ENCODE results near the gene ENPP3. TPM values are rescaled to one million over a fixed set of nuclear protein-coding genes. Genes with fewer than 3 reads are reported as not detected.

Gene ENPP3
- total and polyA plus RNA-seq, 3 donors from 2014 or later, result 1.6 to 3.3 (median 2.8) TPM

- no peak overlapping the region for H3K4me3 ChIP-seq
- H3K4me1 ChIP-seq, result no peaks in the 10 kb centered on the region
- no peaks in the 10 kb centered on the region for H3K27me3 ChIP-seq
- TF ChIP-seq POLR2A (IDR thresholded peaks at IDR 0.05) (no peak), CTCF (IDR thresholded peaks at IDR 0.05) (no peak)
- no peak for DNase-seq
- intact Hi-C loops (cut with DNase I; ENCODE audit: low total_unique reads), result no loop called here
- no peaks in the 10 kb centered on the region for H3K9me3 ChIP-seq
- no peak overlapping the region for H3K27ac ChIP-seq
- 91 to 95% methylated on average over 3 of the region's 3 CpGs for WGBS, 2 donors
- no peaks in the 10 kb centered on the region for H3K36me3 ChIP-seq (ENCODE audit: low read depth, missing control alignments)
Observed at GRCh38 chr6:131728296-131728939, 91.3 kb downstream of the ENPP3 start.

- H3K4me1 ChIP-seq, result no peaks in the 10 kb centered on the region
- 78 to 79% methylated on average over 4 of the region's 4 CpGs for WGBS, 2 donors
- H3K27me3 ChIP-seq, result no peaks in the 10 kb centered on the region
- TF ChIP-seq POLR2A (IDR thresholded peaks at IDR 0.05) (no peak), CTCF (IDR thresholded peaks at IDR 0.05) (no peak)
- H3K36me3 ChIP-seq (ENCODE audit: low read depth, missing control alignments), result no peaks in the 10 kb centered on the region
- H3K27ac ChIP-seq, result no peak overlapping the region
- intact Hi-C loops (cut with DNase I; ENCODE audit: low total_unique reads), result no loop called here
- no peaks in the 10 kb centered on the region for H3K9me3 ChIP-seq
- no peak overlapping the region for H3K4me3 ChIP-seq
- no peak for DNase-seq
Observed at GRCh38 chr6:131729550-131729949, 92.4 kb downstream of the ENPP3 start.

GRCh38 chr6:131730264-131730663 is 93.2 kb downstream of the ENPP3 start:
- H3K27ac ChIP-seq, result no peak overlapping the region
- H3K27me3 ChIP-seq, result no peaks in the 10 kb centered on the region
- no peaks in the 10 kb centered on the region for H3K36me3 ChIP-seq (ENCODE audit: low read depth, missing control alignments)
- 91 to 96% methylated on average over 5 of the region's 5 CpGs for WGBS, 2 donors
- H3K9me3 ChIP-seq, result no peaks in the 10 kb centered on the region
- TF ChIP-seq POLR2A (IDR thresholded peaks at IDR 0.05), result no peak
- TF ChIP-seq CTCF (IDR thresholded peaks at IDR 0.05), result no peak
- no peak for DNase-seq
- H3K4me3 ChIP-seq, result no peak overlapping the region
- H3K4me1 ChIP-seq, result no peaks in the 10 kb centered on the region
- intact Hi-C loops (cut with DNase I; ENCODE audit: low total_unique reads), result no loop called here

- intact Hi-C loops (cut with DNase I; ENCODE audit: low total_unique reads), result no loop called here
- no peaks in the 10 kb centered on the region for H3K36me3 ChIP-seq (ENCODE audit: low read depth, missing control alignments)
- H3K9me3 ChIP-seq, result no peaks in the 10 kb centered on the region
- no peaks in the 10 kb centered on the region for H3K4me1 ChIP-seq
- DNase-seq, result no peak
- H3K27me3 ChIP-seq, result no peaks in the 10 kb centered on the region
- TF ChIP-seq POLR2A (IDR thresholded peaks at IDR 0.05) (no peak), CTCF (IDR thresholded peaks at IDR 0.05) (no peak)
- H3K4me3 ChIP-seq, result no peak overlapping the region
- no peak overlapping the region for H3K27ac ChIP-seq
Observed at GRCh38 chr6:131731224-131731623, 94.1 kb downstream of the ENPP3 start.

- Histone ChIP-seq H3K36me3 (ENCODE audit: low read depth, missing control alignments) (no peaks in the 10 kb centered on the region), H3K4me1 (no peaks in the 10 kb centered on the region), H3K9me3 (no peaks in the 10 kb centered on the region), H3K27me3 (no peaks in the 10 kb centered on the region), H3K4me3 (no peak overlapping the region), H3K27ac (no peak overlapping the region)
- TF ChIP-seq POLR2A (IDR thresholded peaks at IDR 0.05), result no peak
- TF ChIP-seq CTCF (IDR thresholded peaks at IDR 0.05), result no peak
- intact Hi-C loops (cut with DNase I; ENCODE audit: low total_unique reads), result no loop called here
- 66 to 76% methylated on average over 9 of the region's 9 CpGs for WGBS, 2 donors
- DNase-seq, result no peak
Observed at GRCh38 chr6:131733376-131734016, 96.4 kb downstream of the ENPP3 start.

All from testis (tissue), 3 donors.